VCaP (cell line): ENCODE results near the gene SEMA4C.

Experiments used
- H3K27ac ChIP-seq: fragments of 450-650 bp; 2 replicates; pipeline ENCODE4 v1.5.1; 2017
- CTCF ChIP-seq: fragments of 450-650 bp; conservative IDR thresholded peaks from 2 replicates; pipeline ENCODE4 v1.5.1; 2017; ENCODE audit warnings: mild to moderate bottlenecking, moderate library complexity

SEMA4C gene

GRCh38 chr2:96882906-96883305, 13.0 kb upstream of the SEMA4C start:
- H3K27ac ChIP-seq = no peak overlapping the region
- no peak for TF ChIP-seq CTCF

GRCh38 chr2:96882230-96882629, 12.3 kb upstream of the SEMA4C start:
- no peak for TF ChIP-seq CTCF
- H3K27ac ChIP-seq = no peak overlapping the region

- H3K27ac ChIP-seq = no peak overlapping the region
- TF ChIP-seq CTCF = no peak
Measured at GRCh38 chr2:96881349-96882195, 11.7 kb upstream of the SEMA4C start.

GRCh38 chr2:96880891-96881273, 11.0 kb upstream of the SEMA4C start:
- TF ChIP-seq CTCF = no peak
- no peak overlapping the region for H3K27ac ChIP-seq

- no peak for TF ChIP-seq CTCF
Measured at GRCh38 chr2:96879545-96880040, 9.7 kb upstream of the SEMA4C start.

GRCh38 chr2:96878796-96879544, 9.1 kb upstream of the SEMA4C start:
- H3K27ac ChIP-seq = no peak overlapping the region
- TF ChIP-seq CTCF = no peak

More at GRCh38 chr2:96879545-96880040, 9.7 kb upstream of the SEMA4C start:
- no peak overlapping the region for H3K27ac ChIP-seq

GRCh38 chr2:96878171-96878570, 8.3 kb upstream of the SEMA4C start:
- TF ChIP-seq CTCF = no peak
- no peak overlapping the region for H3K27ac ChIP-seq
